ENCODE results near the gene GABBR2.

Gene GABBR2

GRCh38 chr9:98607152-98607551 lies 101.6 kb downstream of the GABBR2 start:
- DNase-seq (ENCODE audit: low read depth): peak; percentile 18
- no peak overlapping the region for H3K4me3 ChIP-seq (ENCODE audit: low read depth, low read length)
- no peak for TF ChIP-seq CTCF (conservative IDR thresholded peaks at IDR 0.05; ENCODE audit: low read depth, low read length)

- H3K4me3 ChIP-seq (ENCODE audit: low read depth, low read length): no peak overlapping the region
- DNase-seq (ENCODE audit: low read depth): no peak
- TF ChIP-seq CTCF (conservative IDR thresholded peaks at IDR 0.05; ENCODE audit: low read depth, low read length): no peak
Observed at GRCh38 chr9:98606730-98607129, 102.0 kb downstream of the GABBR2 start.

GRCh38 chr9:98605116-98605515 lies 103.6 kb downstream of the GABBR2 start:
- TF ChIP-seq CTCF (conservative IDR thresholded peaks at IDR 0.05; ENCODE audit: low read depth, low read length): no peak
- DNase-seq (ENCODE audit: low read depth): no peak
- H3K4me3 ChIP-seq (ENCODE audit: low read depth, low read length): no peak overlapping the region

GRCh38 chr9:98603821-98604383 lies 104.8 kb downstream of the GABBR2 start:
- no peak for TF ChIP-seq CTCF (conservative IDR thresholded peaks at IDR 0.05; ENCODE audit: low read depth, low read length)
- H3K4me3 ChIP-seq (ENCODE audit: low read depth, low read length): no peak overlapping the region
- DNase-seq (ENCODE audit: low read depth): no peak

GRCh38 chr9:98602839-98603500 lies 105.8 kb downstream of the GABBR2 start:
- peak; percentile 8 for DNase-seq (ENCODE audit: low read depth)
- H3K4me3 ChIP-seq (ENCODE audit: low read depth, low read length): no peak overlapping the region
- TF ChIP-seq CTCF (conservative IDR thresholded peaks at IDR 0.05; ENCODE audit: low read depth, low read length): no peak

GRCh38 chr9:98600631-98601030 lies 108.1 kb downstream of the GABBR2 start:
- H3K4me3 ChIP-seq (ENCODE audit: low read depth, low read length): no peak overlapping the region
- DNase-seq (ENCODE audit: low read depth): no peak
- TF ChIP-seq CTCF (conservative IDR thresholded peaks at IDR 0.05; ENCODE audit: low read depth, low read length): no peak
